GM12892 (cell line): ENCODE measurements around the gene TULP4.

Source experiments
- DNase-seq: peaks from one replicate; pipeline ENCODE4 v3.0.0; 2011; ENCODE audit not compliant: insufficient read length
- FAIRE-seq: peaks from 2 replicates; lab custom pipeline; 2011; peaks lifted over from hg19 to GRCh38; lab: Jason Lieb, UNC
- POLR2A ChIP-seq: IDR thresholded peaks from 2 replicates; pipeline ENCODE4 v1.6.1; 2011; ENCODE audit warnings: low read depth, low read length, control low read depth
- POLR2AphosphoS5 ChIP-seq: IDR thresholded peaks from 2 replicates; pipeline ENCODE4 v1.6.1; 2011; ENCODE audit warnings: low read depth, low read length, control low read depth
- TAF1 ChIP-seq: IDR thresholded peaks from 2 replicates; pipeline ENCODE4 v1.6.1; 2011; ENCODE audit warnings: low read depth, mild to moderate bottlenecking, control low read depth, low read length, borderline replicate concordance

The TULP4 gene

GRCh38 chr6:158419339-158419909 lies 107.2 kb downstream of the TULP4 start:
- DNase-seq, result no peak
- TF ChIP-seq POLR2A (no peak), TAF1 (no peak), POLR2AphosphoS5 (no peak)
- no peak for FAIRE-seq

- no peak for DNase-seq
- no peak for FAIRE-seq
- TF ChIP-seq TAF1 (no peak), POLR2AphosphoS5 (no peak)
Measured at GRCh38 chr6:158421381-158421780, 109.1 kb downstream of the TULP4 start.

- DNase-seq (no peak), FAIRE-seq (no peak)
- TF ChIP-seq TAF1 (no peak), POLR2A (no peak), POLR2AphosphoS5 (no peak)
Measured at GRCh38 chr6:158422629-158423238, 110.5 kb downstream of the TULP4 start.

- no peak for TF ChIP-seq TAF1
- no peak for TF ChIP-seq POLR2A
- no peak for TF ChIP-seq POLR2AphosphoS5
- no peak for DNase-seq
- no peak for FAIRE-seq
Measured at GRCh38 chr6:158431036-158431435, 118.8 kb downstream of the TULP4 start.

DNA sequence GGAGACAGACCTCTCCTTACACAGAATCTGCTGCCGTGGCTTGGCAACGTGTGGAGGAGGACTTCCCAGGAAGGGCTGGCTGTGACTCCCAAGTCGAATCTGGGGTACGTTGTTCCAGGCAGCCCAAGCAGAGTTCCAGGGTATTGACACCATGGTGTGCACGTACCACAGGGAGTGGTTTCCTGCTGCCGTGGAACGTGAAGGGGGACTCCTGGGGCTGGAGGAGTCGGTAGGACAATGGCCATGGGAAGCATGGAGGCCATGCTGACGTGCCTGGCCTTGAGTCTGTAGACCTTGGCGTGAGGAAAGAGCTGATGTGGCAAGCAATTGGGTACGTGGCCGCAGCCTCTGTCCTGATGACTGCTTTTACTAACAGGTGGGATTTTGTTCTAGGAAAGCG lies 119.3 kb downstream of the TULP4 start:
- TF ChIP-seq POLR2AphosphoS5, result no peak
- no peak for TF ChIP-seq POLR2A
- no peak for TF ChIP-seq TAF1
- DNase-seq (no peak), FAIRE-seq (no peak)

GRCh38 chr6:158437571-158437970 lies 125.3 kb downstream of the TULP4 start:
- FAIRE-seq, result no peak

GRCh38 chr6:158438226-158438625 lies 126.0 kb downstream of the TULP4 start:
- TF ChIP-seq POLR2A (no peak), POLR2AphosphoS5 (no peak), TAF1 (no peak)
- FAIRE-seq (no peak), DNase-seq (no peak)

More at GRCh38 chr6:158437571-158437970, 125.3 kb downstream of the TULP4 start:
- no peak for TF ChIP-seq POLR2AphosphoS5
- no peak for TF ChIP-seq POLR2A
- TF ChIP-seq TAF1, result no peak
- DNase-seq, result no peak

DNA sequence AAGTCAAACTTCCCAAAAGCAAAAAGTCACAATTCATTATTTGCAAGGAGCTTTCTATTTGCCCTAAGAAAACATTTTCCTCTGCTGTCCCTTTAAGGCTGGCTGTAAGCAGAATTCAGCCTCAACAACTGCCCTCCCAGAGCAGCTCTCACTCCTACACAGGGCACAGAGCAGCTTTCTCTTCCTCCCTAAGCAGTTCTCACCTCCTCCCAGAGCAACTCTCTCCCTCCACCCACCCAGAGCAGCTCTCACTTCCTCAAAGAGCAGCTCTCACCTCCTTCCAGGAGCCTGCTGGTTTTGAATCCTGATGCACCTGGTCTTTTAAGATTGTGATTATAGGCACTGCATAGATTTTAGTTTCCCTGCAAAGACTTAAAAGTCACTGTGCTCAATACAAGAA lies 127.0 kb downstream of the TULP4 start:
- TF ChIP-seq POLR2A (no peak), TAF1 (no peak), POLR2AphosphoS5 (no peak)
- DNase-seq (peak; percentile 43), FAIRE-seq (peak; percentile 79)

DNA sequence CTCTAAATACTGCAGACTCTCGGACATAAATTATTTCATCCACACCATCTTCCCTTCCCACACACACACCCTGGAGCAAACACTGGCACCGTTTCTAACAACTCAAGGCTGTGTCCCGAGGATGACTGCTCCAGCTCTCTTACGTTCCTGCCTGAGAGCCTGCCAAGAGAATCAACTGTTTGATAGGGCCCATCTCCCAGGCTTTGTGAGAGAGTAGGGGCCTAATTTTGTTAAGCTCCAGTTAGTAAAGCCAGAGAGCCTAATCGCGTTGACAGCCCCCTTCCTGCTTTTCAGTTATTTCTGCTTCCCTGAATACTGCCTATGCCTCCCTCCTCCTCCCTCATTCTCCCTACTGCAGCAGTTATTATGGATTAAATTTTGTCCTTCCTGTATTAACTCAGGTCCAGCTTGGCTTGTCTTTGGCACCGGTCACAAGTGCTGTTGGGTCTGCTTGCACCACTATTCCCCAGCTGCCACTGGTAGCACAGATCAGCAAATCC lies 129.5 kb downstream of the TULP4 start:
- TF ChIP-seq POLR2AphosphoS5, result no peak
- TF ChIP-seq TAF1, result no peak
- TF ChIP-seq POLR2A, result no peak
- DNase-seq, result no peak
- no peak for FAIRE-seq

DNA sequence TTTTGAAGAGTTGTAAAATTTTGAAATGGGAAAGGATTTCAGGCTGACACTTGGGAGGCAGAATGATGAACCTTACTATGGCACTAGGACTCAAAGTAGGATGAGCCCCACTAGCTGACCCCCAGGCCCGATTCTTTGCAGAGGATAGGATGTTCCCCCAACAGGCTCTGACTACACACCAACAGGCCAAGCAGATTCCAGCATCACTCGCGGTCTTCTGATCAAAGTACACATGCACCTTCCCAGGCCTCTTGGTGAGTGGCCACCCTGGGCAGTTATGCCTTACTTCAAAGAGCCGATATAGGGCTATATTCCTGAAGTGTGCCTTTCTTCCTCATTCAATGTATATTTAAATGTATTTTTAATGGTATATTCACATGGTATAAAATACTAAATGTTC lies 130.0 kb downstream of the TULP4 start:
- DNase-seq, result no peak
- TF ChIP-seq TAF1 (no peak), POLR2A (no peak), POLR2AphosphoS5 (no peak)
- FAIRE-seq, result no peak

DNA sequence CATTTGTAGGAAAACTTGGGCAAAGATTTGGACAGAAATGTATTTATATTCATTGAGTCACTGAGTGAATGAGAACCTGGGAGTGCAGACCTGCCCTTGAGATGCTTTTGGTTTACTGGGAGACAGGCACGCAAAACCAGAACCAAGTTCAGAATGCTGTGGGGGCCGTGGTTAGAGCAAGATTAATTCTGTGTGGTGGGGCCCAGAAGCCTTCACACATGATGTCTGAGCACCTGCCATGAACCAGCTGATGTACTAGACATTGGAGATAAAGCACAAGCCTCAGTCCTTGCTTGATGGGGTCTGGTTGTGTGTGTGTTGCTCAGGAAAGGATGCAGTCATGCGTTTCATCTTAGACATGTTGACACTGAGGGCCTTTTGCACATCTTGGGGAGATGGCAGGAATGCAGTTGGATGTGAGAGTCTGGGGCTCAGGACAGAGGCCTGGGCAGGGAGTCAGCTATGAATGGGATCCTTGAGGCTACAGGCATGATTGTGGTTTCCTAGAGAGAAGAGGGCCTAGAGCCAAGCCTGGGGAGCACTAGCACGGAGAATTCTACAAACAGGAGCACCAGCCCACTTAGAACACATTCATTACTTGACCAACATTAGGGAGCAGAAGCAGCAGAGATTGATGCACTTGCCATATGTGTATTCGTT lies 133.3 kb downstream of the TULP4 start:
- FAIRE-seq (no peak), DNase-seq (no peak)
- no peak for TF ChIP-seq POLR2AphosphoS5
- no peak for TF ChIP-seq TAF1
- TF ChIP-seq POLR2A, result no peak
